Middle frontal gyrus (tissue), 1 donor: Measurements from ENCODE around the gene POLDIP3.
"Not testable (repeated sequence)": the region's sequence is repeated elsewhere in the genome, so short reads cannot be mapped to it uniquely, and the experiment has no call there.

Source experiments
- DNase-seq: peaks from one replicate; pipeline ENCODE4 v3.0.0-alpha.2; 2015; ENCODE audit warnings: low spot score; ENCODE audit errors: extremely low spot score

The POLDIP3 gene

DNA sequence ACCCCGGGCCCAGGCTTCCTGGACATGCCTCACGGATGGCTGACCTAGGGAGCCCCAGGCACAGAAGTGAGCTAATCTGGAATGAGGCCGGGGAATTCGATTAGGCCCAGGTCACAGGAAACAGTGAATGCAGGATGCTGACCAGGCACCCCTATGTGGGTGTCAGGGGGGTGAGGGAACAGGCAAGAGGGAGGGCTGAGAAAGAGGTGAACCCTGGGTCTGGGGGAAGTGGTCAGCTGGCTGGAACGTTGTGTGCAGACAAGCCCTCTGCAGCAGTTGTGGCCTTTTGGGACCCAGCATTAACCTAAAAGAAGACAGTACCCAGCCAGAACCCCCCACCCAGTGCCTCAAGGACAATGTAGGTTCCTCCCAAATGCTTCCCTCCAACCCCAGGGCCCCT is 52.8 kb downstream of the POLDIP3 start:
- DNase-seq, result no peak

DNA sequence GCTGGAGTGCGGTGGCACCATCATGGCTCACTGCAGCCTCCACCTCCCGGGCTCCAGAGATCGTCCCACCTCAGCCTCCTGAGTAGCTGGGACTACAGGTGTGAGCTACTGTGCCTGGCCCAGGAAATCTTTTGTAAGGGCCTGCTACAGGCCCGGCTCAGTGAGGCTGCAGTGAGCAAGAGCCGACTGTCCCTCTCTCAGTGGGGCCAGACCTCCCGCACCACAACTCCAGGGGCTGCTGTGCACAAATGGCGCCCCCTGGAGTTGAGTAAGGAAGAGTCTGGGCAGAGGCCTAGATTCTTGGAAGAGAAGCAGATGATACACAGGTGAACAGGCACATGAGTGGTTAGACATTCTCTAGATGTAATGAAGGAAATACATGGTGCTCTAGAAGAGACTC is 53.9 kb downstream of the POLDIP3 start:
- DNase-seq, result no peak

DNA sequence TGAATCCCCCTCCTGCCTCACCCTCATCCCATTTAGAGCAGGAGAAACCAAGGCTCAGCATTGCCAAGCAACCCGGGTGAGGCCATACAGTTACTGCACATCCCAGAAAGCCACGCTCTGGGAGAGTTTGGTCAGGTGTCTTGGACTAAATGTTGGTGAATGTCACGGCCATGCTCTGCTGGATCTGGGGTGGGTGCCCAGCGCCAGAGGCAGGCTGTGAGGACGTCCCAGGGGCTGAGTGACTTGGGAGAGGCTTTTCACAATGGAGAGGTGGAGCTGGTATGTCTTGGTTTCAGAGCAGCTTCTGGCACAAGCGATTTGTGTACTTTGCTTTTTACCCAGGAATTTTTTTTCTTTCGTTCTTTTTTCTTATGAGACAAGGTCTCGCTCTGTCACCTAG is 54.3 kb downstream of the POLDIP3 start:
- no peak for DNase-seq

DNA sequence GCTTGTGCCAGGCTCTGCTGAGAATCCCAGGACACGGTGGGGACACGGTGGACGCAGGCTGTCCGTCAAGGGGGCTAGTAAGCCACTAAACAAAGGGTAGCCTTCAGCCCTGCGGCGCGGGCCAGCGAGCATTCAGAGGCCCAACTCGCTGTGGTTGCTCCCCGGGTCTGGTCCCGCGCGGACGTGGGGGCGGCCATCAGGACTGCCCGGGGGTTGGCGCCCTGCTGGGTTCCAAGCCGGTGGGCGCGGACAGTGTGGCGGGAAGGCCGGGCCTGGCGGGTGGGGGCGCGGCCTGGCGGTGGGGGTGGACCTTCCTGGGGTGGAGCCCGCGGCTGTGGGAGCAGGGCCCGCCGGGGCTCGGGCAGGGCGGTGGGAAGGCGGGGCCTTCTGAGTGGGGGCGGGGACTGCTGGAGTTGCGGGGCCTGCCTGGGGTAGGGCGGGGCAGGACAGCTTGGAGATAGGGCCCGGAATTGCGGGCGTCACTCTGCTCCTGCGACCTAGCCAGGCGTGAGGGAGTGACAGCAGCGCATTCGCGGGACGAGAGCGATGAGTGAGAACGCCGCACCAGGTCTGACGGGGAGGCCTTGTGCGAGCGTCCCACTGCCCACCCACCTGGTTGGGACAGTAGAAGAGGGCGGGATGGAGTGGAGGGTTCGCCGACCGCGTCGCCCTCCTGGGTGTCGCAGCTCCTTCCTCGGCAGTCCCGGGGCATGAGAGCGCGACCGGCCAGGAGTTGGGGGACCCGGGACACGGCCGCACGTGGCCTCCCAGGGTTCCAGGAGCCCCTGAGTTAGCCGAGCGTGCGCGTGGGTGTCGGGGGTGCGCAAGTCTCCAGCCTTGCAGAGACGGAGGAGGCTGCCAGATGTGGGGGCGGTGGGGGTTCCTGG is 61.0 kb downstream of the POLDIP3 start, which contains the start of gene SERHL2:
TSS of gene SERHL2 (plus strand) at position 482 of the 887 bp plus-strand sequence. CDS start at position 547, 65 bp downstream.
- DNase-seq, result no peak

DNA sequence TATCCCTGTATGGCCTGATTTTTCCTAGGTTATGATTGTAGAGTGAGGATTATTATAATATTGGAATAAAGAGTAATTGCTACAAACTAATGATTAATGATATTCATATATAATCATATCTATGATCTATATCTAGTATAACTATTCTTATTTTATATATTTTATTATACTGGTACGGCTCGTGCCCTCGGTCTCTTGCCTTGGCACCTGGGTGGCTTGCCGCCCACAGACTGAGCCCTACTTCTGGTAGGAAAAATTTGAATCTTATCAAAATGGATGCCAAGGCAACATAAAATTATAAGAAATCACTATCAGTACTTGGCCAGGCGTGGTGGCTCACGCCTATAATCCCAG is 62.4 kb downstream of the POLDIP3 start:
- not testable (repeated sequence) for DNase-seq

DNA sequence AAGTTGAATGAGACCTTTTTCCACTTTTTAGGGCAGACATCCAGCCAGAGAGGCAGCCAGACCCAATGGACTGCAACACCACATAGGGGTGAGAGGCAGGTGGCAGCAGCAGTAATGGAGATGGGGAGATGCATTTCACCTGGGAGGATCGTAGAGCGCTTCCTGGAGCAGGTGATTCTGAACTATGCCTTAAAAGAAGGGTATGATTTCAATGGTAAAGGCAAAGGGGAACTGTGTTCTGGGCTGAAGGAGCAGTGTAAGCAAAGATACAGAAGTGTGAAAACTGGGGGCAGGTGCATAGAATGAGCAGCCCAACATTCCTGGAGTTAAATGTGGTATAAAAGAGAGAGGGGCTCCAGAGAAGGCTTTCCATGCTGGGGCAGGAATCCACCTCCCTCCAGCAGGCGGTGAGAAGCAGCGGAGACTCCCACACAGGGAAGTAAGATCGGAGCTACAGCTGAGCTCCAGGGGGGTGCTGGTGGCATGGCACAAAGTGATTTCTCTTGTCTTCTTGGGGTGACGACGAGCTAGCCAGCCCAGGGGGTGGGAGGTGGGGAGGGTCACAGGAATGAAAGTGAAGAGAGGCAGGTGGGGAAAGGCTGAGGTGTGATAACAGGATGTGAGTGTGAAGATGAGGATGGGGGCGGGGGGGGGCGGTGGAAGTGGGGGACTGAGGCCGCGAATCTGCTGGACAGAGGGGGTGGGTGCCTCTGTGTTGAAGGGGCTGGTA is 65.2 kb downstream of the POLDIP3 start:
- no peak for DNase-seq

DNA sequence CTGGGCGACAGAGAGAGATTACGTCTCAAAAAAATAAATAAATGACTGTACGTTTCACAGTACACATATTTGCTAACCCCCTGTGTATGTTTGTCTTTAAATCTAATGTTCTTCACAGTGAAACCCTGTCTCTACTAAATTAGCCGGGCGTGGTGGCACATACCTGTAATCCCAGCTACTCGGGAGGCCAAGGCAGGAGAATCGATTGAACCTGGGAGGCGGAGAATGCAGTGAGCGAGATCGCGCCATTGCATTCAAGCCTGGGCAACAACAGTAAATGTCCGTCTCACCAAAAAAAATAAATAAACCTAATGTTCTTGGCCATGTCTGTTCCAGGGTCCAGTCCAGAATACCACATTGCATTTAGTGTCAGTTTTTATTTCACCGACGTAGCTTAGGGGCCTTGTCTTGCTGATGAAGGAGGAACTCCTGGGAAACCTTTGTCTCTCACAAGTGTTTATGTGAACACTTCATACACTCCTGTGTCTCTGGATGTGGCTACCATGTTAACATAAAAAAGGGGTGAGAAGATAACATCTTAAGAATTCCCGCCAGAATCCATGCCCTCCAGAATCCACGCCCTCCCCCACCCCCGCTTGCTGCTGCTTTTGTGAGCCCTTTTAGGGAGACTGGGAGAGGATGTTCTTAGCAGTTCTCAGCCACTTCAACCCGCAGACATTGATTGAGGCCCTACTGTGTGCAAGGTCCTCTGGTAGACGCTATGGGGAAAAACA is 65.9 kb downstream of the POLDIP3 start:
- no peak for DNase-seq

DNA sequence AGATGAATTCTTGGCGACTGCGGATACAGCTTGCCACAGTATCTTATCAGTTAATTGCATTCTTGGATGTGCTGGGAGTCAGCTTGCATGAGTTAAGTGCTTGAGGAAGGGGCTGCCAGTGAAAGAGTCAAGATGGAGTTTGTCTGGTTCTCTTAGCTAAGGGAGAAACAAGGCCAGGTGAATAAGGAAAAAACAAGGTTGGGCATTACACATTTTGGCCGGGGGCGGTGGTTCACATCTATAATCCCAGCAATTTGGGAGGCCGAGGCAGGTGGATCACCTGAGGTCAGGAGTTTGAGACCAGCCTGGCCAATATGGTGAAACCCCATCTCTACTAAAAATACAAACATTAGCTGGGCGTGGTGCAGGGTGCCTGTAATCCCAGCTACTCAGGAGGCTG is 66.6 kb downstream of the POLDIP3 start:
- not testable (repeated sequence) for DNase-seq

DNA sequence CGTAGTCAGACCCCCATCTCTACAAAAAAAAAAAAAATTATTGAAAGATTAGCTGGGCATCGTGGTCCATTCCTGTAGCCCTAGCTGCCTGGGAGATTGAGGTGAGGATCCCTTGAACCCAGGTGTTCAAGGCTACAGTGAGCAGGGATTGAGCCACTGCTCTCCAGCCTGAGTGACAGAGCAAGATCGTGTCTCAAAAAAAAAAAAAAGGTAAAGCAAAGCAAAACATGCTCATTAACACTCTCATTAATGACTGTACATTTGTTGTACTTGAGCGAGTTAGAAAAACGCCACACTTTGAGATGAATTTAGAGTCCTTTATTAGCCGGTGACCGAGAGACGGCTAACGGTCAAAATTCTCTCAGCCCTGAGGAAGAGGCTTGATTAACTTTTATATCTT is 67.1 kb downstream of the POLDIP3 start:
- DNase-seq, result no peak

DNA sequence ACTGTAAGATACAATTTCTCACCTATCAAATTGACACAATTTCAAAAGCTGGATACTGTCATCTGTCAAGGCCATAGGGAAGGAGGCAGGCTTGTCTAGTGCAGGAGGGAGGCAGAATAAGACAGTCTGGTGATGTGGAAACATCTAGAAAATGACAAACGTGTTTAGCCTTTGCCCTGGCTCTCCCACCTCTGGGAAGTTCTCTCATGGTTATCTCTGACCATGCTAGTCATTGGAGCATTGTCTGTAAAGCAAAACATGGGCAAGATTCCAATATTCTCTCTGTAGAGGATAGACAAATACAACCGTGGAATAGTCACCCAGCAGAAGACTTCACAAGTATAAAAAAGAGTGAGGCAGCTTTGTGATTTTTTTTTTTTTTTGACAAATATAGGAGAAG is 70.0 kb downstream of the POLDIP3 start:
- DNase-seq, result no peak

DNA sequence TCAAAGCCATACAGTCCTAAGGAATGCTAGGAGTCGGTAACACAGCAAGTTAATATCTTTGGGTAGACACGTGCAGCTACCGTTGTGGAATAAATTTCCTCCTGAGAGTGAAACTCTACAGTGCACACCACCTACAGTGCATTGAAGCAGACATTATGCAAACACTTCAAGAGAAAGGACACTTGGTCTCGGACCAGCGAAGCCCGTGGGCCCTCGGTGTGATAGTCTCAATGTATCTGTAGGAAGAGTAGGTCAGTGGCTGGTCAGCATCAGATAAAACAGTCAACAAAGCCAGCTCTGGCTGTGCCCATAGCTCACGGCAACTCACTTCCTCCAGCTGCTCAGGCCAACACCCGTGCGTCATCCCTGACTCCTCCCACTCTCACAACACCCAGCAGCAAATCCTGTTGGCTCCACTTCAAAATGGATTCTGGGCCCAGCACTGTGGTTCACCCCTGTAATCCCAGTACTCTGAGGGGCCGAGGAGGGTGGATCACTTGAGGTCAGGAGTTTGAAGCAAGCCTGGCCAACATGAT is 75.4 kb downstream of the POLDIP3 start:
- not testable (repeated sequence) for DNase-seq

DNA sequence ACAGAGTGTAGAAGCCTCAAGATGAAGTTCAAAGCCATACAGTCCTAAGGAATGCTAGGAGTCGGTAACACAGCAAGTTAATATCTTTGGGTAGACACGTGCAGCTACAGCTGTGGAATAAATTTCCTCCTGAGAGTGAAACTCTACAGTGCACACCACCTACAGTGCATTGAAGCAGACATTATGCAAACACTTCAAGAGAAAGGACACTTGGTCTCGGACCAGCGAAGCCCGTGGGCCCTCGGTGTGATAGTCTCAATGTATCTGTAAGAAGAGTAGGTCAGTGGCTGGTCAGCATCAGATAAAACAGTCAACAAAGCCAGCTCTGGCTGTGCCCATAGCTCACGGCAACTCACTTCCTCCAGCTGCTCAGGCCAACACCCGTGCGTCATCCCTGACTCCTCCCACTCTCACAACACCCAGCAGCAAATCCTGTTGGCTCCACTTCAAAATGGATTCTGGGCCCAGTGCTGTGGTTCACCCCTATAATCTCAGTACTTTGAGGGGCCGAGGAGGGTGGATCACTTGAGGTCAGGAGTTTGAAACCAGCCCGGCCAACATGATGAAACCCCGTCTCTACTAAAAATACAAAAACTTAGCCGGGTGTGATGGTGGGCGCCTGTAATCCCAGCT is 77.4 kb downstream of the POLDIP3 start:
- DNase-seq, result not testable (repeated sequence)

DNA sequence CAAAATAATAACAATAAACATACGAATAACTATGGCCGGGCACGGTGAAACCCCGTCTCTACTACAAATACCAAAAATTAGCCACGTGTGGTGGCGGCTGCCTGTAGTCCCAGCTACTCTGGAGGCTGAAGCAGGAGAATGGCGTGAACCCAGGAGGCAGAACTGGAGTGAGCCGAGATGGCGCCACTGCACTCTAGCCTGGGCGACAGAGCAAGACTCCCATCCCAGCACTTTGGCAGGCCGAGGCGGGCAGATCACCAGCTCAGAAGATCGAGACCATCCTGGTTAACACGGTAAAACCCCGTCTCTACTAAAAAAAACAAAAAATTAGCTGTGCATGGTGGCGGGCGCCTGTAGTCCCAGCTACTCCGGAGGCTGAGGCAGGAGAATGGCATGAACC is 78.0 kb downstream of the POLDIP3 start:
- DNase-seq, result not testable (repeated sequence)

DNA sequence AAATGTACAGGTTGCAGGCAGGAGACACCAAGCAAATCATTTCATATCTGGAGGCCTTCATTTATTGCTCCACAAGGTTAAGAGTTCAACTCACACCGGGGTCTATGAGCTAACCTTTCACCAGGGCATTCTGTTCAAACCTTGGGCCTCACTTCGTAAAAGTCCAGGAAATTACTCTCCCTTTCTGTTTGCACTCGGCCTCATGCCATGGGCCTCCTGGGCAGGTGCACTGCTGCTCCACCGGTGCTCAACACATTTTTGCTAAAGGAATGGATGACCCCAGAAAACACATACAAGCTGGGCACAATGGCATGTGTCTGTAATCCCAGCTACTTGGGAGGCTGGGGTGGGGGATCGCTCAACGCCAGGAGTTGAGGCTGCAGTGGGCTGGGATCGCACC is 78.5 kb downstream of the POLDIP3 start:
- DNase-seq, result no peak

DNA sequence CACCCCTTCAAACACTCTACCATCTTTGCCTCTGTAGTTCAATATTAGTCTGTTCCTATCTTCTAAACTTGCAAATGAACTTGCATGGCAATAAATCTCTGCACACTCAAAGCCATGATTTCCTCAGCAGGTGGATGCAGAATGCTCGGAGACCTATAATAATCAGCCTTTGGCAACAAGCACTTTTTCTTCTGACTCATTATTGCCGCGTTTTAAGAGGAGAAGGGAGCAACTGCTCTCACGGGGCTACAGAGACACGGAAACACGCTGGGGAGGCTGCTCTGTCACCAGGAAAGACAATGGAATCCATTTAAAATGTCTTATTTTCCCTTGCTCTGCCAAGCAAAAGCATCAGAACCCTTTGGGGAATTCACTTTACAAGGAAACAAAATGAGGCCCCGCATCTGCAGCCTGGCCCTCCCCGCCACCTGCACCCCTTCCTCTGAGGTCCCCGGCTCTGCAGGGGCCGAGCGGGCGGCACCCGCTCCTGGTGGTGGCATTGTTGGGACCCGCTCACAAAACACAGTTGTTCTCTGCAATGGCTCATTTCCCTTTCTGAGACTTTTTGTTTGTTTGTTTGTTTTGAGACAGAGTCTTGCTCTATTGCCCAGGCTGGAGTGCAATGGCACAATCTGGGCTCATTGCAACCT is 79.5 kb downstream of the POLDIP3 start:
- not testable (repeated sequence) for DNase-seq
